Measurements from ENCODE around the gene ELL. TPM values are rescaled to one million over a fixed set of nuclear protein-coding genes. Genes with fewer than 3 reads are reported as not detected.

The ELL gene
- polyA plus RNA-seq, 1 donor from 2014 or later, result 7.2 TPM

DNA sequence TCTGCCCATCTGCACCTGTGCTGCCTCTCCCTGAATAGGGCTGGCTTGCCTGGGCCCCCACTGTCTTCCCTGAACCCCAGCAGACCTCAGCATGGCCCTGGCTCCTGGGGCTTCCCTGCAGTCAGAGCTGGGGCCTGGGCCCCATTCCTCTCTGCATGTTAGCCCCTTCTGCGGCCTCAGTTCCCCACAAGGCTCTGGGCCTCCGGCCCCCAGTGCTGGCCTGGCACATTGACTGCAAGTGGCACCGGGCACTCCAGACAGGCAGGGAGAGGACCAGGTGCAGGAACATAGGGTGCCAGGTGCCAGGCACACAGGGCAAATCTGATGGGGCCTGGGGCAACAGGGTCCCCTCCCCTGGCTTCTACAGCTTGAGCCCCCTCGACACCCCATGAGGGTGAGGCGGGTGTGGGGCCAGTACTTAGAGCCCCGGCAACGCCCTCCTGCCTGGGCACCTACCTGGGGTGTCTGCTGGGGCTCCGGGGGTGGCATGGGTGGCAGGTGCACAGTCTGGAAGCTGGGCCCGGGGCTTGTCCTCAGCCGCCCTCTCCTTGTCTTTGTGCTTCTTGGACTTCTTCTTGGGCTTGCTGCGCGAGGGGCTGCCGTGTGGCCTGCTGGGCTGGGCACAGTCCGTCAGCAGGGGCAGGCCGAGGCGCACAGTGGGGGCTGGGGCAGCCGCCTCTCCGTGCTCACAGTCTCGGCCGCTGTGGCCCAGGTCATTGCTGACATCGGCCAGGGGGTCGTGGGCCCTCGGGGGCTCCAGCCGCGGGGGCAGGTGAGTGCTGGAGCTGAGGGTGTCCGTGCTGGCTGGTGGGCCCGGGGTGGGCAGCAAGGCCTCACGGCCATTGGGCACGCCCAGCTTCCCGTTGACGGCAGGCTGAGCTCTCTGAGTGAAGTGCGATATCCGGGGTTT, 71.6 kb downstream of the ELL start:
- Histone ChIP-seq H3K9ac (ENCODE audit: low read length) (no peak overlapping the region), H3K27me3 (ENCODE audit: insufficient read depth, low read depth, low read length) (no peaks in the 10 kb centered on the region), H3K9me2 (ENCODE audit: insufficient read depth, low read length) (no peaks in the 10 kb centered on the region), H3F3A (ENCODE audit: insufficient read depth, low read length, poor library complexity, severe bottlenecking) (no peaks in the 10 kb centered on the region), H3K27ac (ENCODE audit: low read length) (no peak overlapping the region), H4K20me1 (ENCODE audit: insufficient read depth) (no peaks in the 10 kb centered on the region), H2AFZ (ENCODE audit: low read depth, low read length) (no peak overlapping the region), H3K36me3 (ENCODE audit: insufficient read depth, low read length) (no peaks in the 10 kb centered on the region), H3K4me3 (ENCODE audit: low read length) (no peak overlapping the region), H3K4me2 (ENCODE audit: low read length) (no peak overlapping the region), H3K9me3 (ENCODE audit: low read length) (no peaks in the 10 kb centered on the region), H3K79me2 (replicated peaks; ENCODE audit: insufficient read depth, low read length) (no peaks in the 10 kb centered on the region)
- TF ChIP-seq EZH2 (IDR thresholded peaks at IDR 0.05; ENCODE audit: borderline replicate concordance, insufficient read depth, low read length, poor library complexity, severe bottlenecking), result no peak

DNA sequence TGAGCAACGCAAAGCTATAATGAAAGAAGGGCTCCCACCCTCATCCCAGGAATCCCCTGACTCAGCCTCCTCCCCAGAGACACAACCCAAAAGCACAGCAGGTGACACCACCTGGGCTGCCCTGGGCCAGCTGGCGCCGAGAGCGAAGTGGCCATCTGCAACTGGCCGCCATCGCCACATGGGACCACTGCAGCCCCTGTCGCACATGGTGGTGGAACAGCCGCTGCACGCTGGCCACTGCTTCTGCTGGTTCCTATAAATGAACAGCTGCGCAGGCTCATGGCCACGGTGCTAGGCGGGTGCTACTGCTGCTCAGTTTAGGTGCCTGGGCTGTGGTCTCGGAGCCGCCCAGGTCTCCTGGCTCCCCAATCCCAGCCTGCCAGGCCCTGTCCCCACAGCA, 72.3 kb downstream of the ELL start:
- no peak overlapping the region for H3K27ac ChIP-seq (ENCODE audit: low read length)
- H3K27me3 ChIP-seq (ENCODE audit: insufficient read depth, low read depth, low read length), result no peaks in the 10 kb centered on the region
- H3K36me3 ChIP-seq (ENCODE audit: insufficient read depth, low read length), result no peaks in the 10 kb centered on the region

More for the DNA sequence above, 72.3 kb downstream of the ELL start:
- H3K4me3 ChIP-seq (ENCODE audit: low read length), result no peak overlapping the region
- no peaks in the 10 kb centered on the region for H3K9me3 ChIP-seq (ENCODE audit: low read length)
- no peak overlapping the region for H2AFZ ChIP-seq (ENCODE audit: low read depth, low read length)
- no peaks in the 10 kb centered on the region for H3K9me2 ChIP-seq (ENCODE audit: insufficient read depth, low read length)
- H3F3A ChIP-seq (ENCODE audit: insufficient read depth, low read length, poor library complexity, severe bottlenecking), result no peaks in the 10 kb centered on the region
- H3K9ac ChIP-seq (ENCODE audit: low read length), result no peak overlapping the region
- no peaks in the 10 kb centered on the region for H3K79me2 ChIP-seq (replicated peaks; ENCODE audit: insufficient read depth, low read length)
- no peak overlapping the region for H3K4me2 ChIP-seq (ENCODE audit: low read length)
- no peak for TF ChIP-seq EZH2 (IDR thresholded peaks at IDR 0.05; ENCODE audit: borderline replicate concordance, insufficient read depth, low read length, poor library complexity, severe bottlenecking)
- TF ChIP-seq TAF1 (IDR thresholded peaks at IDR 0.05; ENCODE audit: low read depth), result no peak
- no peak for TF ChIP-seq CTCF (IDR thresholded peaks at IDR 0.05; ENCODE audit: poor library complexity, severe bottlenecking)
- no peak for TF ChIP-seq EP300 (conservative IDR thresholded peaks at IDR 0.05; ENCODE audit: poor library complexity, severe bottlenecking)
- TF ChIP-seq MXI1 (conservative IDR thresholded peaks at IDR 0.05; ENCODE audit: poor library complexity, severe bottlenecking), result no peak
- no peak for TF ChIP-seq RAD21 (conservative IDR thresholded peaks at IDR 0.05)
- no peak for TF ChIP-seq REST (IDR thresholded peaks at IDR 0.05; ENCODE audit: borderline replicate concordance)
- TF ChIP-seq POLR2AphosphoS5 (IDR thresholded peaks at IDR 0.05), result no peak
- TF ChIP-seq SMC3 (conservative IDR thresholded peaks at IDR 0.05; ENCODE audit: poor library complexity), result no peak
- H4K20me1 ChIP-seq (ENCODE audit: insufficient read depth), result no peaks in the 10 kb centered on the region
